Spinal cord (tissue), 10 donors: ENCODE measurements around the gene NGFR. TPM values are rescaled to one million over a fixed set of nuclear protein-coding genes. Genes with fewer than 3 reads are reported as not detected.

Experiments
- DNase-seq, 6 donors: peaks; one replicate each; pipeline versions ENCODE4 v3.0.0 to v3.0.0-alpha.2; 2013 to 2015; ENCODE audit warnings: low spot score in 6 of 6, low read depth in 4 of 6
- H3K27ac ChIP-seq: one replicate; pipeline ENCODE4 v1.5.1; 2013; ENCODE audit warnings: low read depth, low read length, control low read depth
- H3K27me3 ChIP-seq: one replicate; pipeline ENCODE4 v1.6.1; 2013; ENCODE audit warnings: low read length; ENCODE audit not compliant: control insufficient read depth, insufficient read depth
- H3K36me3 ChIP-seq: one replicate; pipeline ENCODE4 v1.6.1; 2013; ENCODE audit warnings: low read length; ENCODE audit not compliant: control insufficient read depth, insufficient read depth
- H3K4me1 ChIP-seq: one replicate; pipeline ENCODE4 v1.6.1; 2013; ENCODE audit warnings: low read length; ENCODE audit not compliant: control insufficient read depth, insufficient read depth
- H3K4me3 ChIP-seq: one replicate; pipeline ENCODE4 v1.5.1; 2013; ENCODE audit warnings: low read depth, low read length, control low read depth
- H3K9me3 ChIP-seq: one replicate; pipeline ENCODE4 v1.6.1; 2013; ENCODE audit warnings: low read length; ENCODE audit not compliant: control insufficient read depth, insufficient read depth
- WGBS: methylation state at CpG from one replicate; pipeline ENCODE4 v1.1.5; 2013; ENCODE audit warnings: missing lambda C conversion rate; ENCODE audit not compliant: insufficient coverage; 5-methylcytosine and 5-hydroxymethylcytosine counted together
- polyA plus RNA-seq, 2 donors: library from polyadenylated mRNA; unstranded; fragments of 120-200 nt; gene quantifications; one replicate each; pipeline ENCODE4 v1.2.1, GENCODE V29; 2013; ENCODE audit not compliant: insufficient read length in 2 of 2
- total RNA-seq, 2 donors: library from RNA; depleted of rRNA in 1 of 2; stranded (reverse); fragments of 120-200 nt in 1 of 2; fragments of >200 nt in 1 of 2; gene quantifications; one replicate each; pipeline versions ENCODE4 v1.2.3 to v1.2.4, GENCODE V29; 2013 to 2014
- donor health status: healthy.

NGFR gene
- total and polyA plus RNA-seq, 4 donors = 39.2 to 54.0 (median 42.0) TPM

DNA sequence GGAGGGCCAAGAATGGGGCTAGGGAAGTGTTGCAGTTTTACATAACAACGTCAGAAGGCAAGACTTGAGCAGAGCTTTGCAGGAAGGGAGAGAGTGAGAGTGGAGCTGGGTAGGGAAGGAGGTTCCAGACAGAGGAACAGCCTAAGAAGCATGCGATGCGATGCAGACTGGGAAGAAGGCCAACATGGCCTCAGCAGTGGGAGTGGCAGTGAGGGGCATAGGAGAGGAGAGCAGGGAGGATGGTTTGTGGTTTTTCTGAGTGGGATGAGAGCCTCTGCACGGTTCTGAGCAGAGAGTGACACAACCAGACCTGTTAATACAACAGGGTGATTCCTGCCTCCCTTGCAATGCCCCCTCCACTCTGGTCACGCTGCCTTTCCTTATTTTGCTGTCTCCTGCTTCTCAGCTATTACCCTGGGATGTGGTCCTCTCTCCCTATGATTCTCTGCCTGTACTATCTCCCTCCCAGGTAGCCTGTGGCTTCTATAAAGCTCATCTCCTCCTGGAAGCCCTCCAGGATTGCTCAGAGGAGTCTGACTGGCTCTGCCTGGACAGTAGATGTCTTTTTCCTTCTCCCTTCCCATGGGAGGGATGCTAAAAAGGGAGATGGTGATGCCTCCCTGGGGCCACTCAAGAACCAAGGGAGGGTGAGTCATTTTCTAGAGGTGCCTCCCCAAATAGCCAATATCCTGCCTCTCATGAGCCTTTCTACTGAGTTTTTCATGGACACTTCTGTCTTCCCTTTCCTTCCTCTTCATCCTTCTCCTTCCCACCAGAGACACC is 38.7 kb upstream of the NGFR start:
- Histone ChIP-seq H3K4me3 (no peak overlapping the region), H3K4me1 (peaks cover 33% of the 10 kb centered on the region), H3K9me3 (no peaks in the 10 kb centered on the region), H3K36me3 (no peaks in the 10 kb centered on the region), H3K27me3 (no peaks in the 10 kb centered on the region), H3K27ac (peak overlapping the region; percentile 47)
- DNase-seq = peak in 2 of 6 donors; percentile 39 to 63
- WGBS = 33% methylated on average over 4 of the region's 5 CpGs

DNA sequence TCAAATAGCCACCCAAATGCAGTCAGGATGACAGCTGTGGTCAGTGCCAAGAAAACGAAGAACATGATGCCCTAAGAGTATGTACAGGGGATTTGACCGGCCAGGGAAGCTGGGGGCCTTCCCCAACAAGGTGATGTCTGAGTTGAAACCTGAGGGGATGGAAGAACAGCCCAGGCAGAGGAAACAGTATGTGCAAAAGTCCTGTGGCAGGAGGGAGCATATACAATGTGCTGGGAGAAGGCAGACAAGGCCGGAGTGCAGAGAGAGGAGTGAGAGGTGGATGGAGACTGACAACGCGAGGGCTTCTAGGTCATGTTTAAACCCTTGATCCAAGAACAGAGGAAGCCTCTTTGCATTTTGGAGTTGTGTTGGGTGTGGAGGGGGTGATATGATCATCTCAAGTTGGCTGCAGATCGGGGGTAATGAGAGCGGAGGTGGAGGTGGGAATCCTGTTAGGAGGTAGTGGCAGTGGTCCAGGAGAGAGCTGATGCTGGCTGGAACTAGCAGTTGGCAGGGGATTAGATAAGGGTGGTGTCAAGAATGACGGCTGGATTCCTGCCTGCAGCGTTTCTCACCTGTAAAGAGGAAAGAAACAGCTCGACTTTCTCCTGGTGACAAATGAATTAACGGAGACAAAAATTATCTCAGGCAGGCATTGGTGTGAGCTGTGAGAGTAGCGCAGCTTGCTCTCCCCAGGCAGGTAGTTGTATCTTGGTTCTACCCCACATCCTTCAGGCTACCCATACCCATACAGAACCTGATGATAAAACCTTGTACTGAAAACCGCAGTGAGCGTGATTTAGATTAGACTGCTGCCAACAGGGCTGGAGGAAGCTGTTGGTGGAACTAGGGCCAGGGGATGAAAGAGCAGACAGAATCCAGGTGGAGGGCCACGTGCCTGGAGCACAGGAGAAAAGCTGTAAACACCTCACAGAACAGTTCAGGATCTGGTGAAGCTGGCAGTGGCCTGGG is 37.2 kb upstream of the NGFR start:
- Histone ChIP-seq H3K27me3 (no peaks in the 10 kb centered on the region), H3K4me3 (no peak overlapping the region), H3K36me3 (no peaks in the 10 kb centered on the region), H3K27ac (no peak overlapping the region), H3K9me3 (no peaks in the 10 kb centered on the region), H3K4me1 (peaks cover 24% of the 10 kb centered on the region)
- peak in 2 of 6 donors; percentile 31 to 39 for DNase-seq
- 74% methylated on average over 13 of the region's 15 CpGs for WGBS

DNA sequence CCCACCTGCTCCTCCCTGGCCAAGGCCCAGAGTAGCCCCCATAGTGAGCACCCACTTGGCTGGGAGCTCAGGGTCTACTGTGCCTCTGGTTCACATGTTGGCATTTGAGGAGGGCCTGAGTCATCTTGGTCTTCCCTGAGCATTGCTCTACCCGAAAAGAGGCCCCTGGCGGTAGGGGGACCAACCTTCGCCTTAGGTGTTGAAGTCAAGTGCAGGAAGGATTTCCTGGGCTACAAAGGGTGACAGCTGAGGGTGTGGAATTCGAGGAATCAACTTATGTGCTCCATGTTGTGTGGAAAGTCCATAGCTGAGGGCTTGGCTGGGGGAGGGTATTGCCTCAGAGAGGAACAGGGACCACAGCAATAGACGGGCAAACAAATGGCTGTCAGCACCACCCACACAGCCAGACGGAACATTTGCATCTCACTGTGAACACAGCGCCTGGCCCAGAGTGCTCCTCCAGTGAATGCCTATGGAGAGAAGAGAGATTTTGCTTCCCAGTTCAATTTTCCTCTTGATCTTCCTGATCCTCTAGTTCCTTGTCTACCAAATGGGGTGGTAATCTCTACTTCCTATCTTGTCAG is 35.6 kb upstream of the NGFR start:
- Histone ChIP-seq H3K36me3 (no peaks in the 10 kb centered on the region), H3K27me3 (no peaks in the 10 kb centered on the region), H3K4me1 (peaks cover 13% of the 10 kb centered on the region), H3K9me3 (no peaks in the 10 kb centered on the region), H3K27ac (no peak overlapping the region), H3K4me3 (no peak overlapping the region)
- no peak for DNase-seq
- 56% methylated on average over 6 of the region's 7 CpGs for WGBS

DNA sequence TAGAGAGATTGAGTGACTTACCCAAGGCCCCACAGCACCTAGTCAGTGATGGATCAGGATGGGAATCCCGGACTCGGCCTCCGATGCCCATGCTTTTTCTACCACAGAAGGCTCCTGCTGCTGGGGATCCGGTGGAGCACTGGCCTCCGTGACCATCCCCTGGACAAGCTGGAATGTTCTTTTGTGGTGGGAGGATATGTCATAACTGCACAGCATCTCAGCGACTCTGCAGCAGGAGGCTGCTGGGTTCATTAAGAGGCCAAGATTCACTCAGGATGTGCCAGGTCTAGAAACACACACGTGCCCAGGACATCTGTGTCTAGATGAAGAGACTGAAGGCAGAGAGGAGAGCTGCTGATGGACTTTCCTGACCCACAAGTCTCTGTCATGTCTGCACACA is 34.7 kb upstream of the NGFR start:
- H3K27me3 ChIP-seq = no peaks in the 10 kb centered on the region
- H3K36me3 ChIP-seq = no peaks in the 10 kb centered on the region
- H3K9me3 ChIP-seq = no peaks in the 10 kb centered on the region
- H3K4me1 ChIP-seq = peaks cover 10% of the 10 kb centered on the region
- WGBS = 62% methylated on average over 2 of the region's 7 CpGs
- no peak for DNase-seq
- H3K4me3 ChIP-seq = no peak overlapping the region
- no peak overlapping the region for H3K27ac ChIP-seq

DNA sequence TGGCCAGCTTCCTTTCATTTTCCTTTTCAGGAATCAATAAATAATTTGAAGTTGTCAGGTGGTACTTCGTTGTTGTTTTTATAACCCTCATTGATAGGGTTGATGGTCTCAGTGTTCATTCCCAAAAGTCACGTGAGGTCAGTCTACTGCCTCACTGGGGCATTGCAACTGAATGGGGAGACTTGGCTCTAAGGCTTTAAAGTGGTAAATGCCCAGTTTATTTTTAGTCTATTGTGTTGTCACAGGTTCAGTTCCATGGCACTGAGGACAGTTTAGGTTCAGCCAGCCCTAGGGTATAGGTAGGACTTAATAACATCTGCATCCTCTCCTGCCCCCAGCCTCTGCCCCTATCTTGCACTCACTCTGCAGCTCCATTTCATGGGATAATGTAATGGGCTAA is 33.5 kb upstream of the NGFR start:
- H3K4me3 ChIP-seq = no peak overlapping the region
- H3K27ac ChIP-seq = no peak overlapping the region
- no peaks in the 10 kb centered on the region for H3K36me3 ChIP-seq
- no peaks in the 10 kb centered on the region for H3K9me3 ChIP-seq
- 73% methylated on average over 2 of the region's 2 CpGs for WGBS
- no peak for DNase-seq
- no peaks in the 10 kb centered on the region for H3K27me3 ChIP-seq
- H3K4me1 ChIP-seq = peaks cover 9% of the 10 kb centered on the region

DNA sequence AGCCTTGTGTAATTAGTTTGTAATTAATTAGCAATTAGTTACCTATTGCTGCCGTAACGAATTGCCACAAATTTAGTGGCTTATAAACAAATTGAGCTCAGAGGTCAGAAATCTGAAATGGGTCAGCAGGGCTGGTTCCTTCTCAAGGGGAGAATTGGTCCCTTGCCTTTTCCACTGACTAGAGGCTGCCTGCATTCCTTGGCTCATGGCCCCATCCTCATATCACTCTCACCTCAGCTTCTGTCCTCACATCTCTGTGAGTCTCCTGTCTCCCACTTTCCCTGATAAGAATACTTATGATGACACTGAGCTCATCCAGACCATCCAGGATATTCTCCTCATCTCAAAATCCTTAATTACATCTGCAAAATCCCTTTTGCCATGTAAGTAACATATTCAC is 31.0 kb upstream of the NGFR start:
- no peak for DNase-seq
- Histone ChIP-seq H3K36me3 (no peaks in the 10 kb centered on the region), H3K4me3 (no peak overlapping the region), H3K27ac (no peak overlapping the region), H3K27me3 (no peaks in the 10 kb centered on the region), H3K4me1 (peaks cover 9% of the 10 kb centered on the region), H3K9me3 (no peaks in the 10 kb centered on the region)
- no CpG with 5 or more reads among the region's 2 CpGs for WGBS

DNA sequence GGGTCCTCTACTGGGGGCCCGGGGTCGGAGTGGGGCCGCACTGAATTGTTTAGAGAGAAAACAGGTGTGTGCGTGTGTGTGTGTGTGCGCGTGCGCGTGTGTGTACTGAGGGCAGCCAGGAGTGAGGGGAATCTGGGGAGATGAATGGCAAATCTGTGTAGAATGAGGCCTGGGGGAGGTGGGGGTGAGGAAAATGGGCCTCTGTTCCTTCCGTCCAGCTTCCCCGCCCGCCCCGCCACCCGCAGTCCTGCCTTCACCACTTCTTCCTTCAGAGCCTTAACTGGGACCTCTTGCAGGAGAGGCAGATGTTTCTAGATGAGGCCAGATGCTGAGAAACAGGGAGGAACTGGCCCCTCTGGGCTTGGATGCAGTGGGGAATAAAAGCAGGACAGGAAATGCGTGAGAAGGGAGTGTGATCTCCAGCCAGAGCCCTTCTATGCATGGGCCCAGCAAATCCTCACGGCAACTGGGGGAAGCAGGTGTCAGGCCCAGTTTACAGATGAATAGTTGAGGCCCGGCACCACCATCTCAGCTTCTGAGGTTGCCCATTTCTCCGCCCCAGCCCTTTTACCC is 29.7 kb upstream of the NGFR start:
- 75% methylated on average over 12 of the region's 17 CpGs for WGBS
- Histone ChIP-seq H3K4me3 (no peak overlapping the region), H3K9me3 (no peaks in the 10 kb centered on the region), H3K36me3 (no peaks in the 10 kb centered on the region), H3K27ac (no peak overlapping the region), H3K4me1 (peaks cover 21% of the 10 kb centered on the region), H3K27me3 (peaks cover 10% of the 10 kb centered on the region)
- no peak for DNase-seq

DNA sequence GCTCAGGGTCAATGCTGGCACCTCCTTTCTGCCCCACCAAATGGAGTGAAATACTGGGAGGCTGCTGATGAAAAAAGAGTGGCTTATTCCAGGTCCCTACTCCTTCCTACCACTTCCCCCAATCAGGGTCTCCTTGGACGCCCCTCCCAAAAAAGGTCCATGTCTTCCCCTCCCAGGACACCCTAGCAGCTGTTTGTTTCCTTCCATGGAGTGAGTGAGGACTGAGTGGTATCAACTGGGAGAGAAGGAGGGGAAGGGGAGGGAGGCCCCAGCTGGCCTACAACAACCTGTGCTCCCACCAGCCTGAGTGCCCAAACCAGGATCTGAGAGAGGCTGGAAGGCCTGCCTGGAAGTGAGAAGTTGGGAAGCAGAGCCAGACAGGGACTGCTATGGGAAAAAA is 28.7 kb upstream of the NGFR start:
- H3K4me3 ChIP-seq = no peak overlapping the region
- no peak for DNase-seq
- no CpG with 5 or more reads among the region's 1 CpG for WGBS
- no peak overlapping the region for H3K27ac ChIP-seq
- H3K27me3 ChIP-seq = peaks cover 14% of the 10 kb centered on the region
- no peaks in the 10 kb centered on the region for H3K9me3 ChIP-seq
- no peaks in the 10 kb centered on the region for H3K36me3 ChIP-seq
- peaks cover 31% of the 10 kb centered on the region for H3K4me1 ChIP-seq

DNA sequence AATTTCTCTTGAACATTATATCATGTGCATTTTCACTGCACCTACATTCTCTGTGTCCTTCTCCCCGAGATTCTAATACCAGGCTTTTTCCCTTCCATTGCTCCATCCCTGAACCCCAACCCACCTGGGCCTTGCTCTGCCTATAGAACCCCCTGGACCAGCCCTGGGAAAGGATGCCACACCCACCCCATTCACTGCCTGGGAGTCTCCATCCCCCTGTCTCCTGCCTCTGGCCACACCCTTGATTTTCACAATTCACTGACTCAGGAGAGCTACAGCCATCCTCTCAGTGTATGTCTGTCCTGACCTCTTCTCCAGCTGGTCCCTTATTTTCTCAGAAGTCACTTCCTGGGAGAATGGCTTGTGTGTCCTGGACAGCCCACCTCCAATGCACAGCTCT is 27.9 kb upstream of the NGFR start:
- peaks cover 14% of the 10 kb centered on the region for H3K27me3 ChIP-seq
- WGBS = 79% methylated on average over 1 of the region's 1 CpG
- peaks cover 36% of the 10 kb centered on the region for H3K4me1 ChIP-seq
- no peaks in the 10 kb centered on the region for H3K36me3 ChIP-seq
- no peak for DNase-seq
- no peaks in the 10 kb centered on the region for H3K9me3 ChIP-seq
- no peak overlapping the region for H3K27ac ChIP-seq
- no peak overlapping the region for H3K4me3 ChIP-seq
